ENCODE data around the gene CD99L2. TPM values are rescaled to one million over a fixed set of nuclear protein-coding genes. Genes with fewer than 3 reads are reported as not detected.

Gene CD99L2
- total RNA-seq, 1 experiment from 2014 or later = 9.4 TPM

DNA sequence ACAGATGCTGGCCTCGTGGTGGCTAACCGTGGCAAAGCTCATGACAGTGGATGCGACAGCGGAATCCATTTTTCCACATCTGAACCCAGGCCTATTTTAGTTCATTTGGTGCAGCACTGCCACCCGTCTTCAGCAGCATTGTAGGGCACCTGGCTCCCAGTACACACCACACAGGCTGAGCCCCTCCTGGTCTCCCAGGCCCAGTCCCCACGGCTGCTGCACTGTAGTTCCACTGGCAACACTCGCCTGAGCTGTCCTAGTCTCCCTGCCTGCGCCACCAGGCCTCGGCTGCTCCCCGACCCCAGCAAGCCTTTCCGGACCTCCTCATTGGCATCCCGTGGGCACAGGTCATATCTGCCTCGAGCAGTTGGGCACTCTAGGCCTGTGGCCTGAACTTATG lies 129.1 kb downstream of the CD99L2 start (continued):
- TF ChIP-seq NR3C1 (CRISPR knock-in tag; conservative IDR thresholded peaks at IDR 0.05; ENCODE audit: low read depth) (no peak), NR1H2 (CRISPR knock-in tag; IDR thresholded peaks at IDR 0.05) (no peak)
- TF ChIP-seq, protein P1, sequence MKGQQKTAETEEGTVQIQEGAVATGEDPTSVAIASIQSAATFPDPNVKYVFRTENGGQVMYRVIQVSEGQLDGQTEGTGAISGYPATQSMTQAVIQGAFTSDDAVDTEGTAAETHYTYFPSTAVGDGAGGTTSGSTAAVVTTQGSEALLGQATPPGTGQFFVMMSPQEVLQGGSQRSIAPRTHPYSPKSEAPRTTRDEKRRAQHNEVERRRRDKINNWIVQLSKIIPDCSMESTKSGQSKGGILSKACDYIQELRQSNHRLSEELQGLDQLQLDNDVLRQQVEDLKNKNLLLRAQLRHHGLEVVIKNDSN (CRISPR knock-in tag; IDR thresholded peaks at IDR 0.05) = no peak
- TF ChIP-seq, protein P2, sequence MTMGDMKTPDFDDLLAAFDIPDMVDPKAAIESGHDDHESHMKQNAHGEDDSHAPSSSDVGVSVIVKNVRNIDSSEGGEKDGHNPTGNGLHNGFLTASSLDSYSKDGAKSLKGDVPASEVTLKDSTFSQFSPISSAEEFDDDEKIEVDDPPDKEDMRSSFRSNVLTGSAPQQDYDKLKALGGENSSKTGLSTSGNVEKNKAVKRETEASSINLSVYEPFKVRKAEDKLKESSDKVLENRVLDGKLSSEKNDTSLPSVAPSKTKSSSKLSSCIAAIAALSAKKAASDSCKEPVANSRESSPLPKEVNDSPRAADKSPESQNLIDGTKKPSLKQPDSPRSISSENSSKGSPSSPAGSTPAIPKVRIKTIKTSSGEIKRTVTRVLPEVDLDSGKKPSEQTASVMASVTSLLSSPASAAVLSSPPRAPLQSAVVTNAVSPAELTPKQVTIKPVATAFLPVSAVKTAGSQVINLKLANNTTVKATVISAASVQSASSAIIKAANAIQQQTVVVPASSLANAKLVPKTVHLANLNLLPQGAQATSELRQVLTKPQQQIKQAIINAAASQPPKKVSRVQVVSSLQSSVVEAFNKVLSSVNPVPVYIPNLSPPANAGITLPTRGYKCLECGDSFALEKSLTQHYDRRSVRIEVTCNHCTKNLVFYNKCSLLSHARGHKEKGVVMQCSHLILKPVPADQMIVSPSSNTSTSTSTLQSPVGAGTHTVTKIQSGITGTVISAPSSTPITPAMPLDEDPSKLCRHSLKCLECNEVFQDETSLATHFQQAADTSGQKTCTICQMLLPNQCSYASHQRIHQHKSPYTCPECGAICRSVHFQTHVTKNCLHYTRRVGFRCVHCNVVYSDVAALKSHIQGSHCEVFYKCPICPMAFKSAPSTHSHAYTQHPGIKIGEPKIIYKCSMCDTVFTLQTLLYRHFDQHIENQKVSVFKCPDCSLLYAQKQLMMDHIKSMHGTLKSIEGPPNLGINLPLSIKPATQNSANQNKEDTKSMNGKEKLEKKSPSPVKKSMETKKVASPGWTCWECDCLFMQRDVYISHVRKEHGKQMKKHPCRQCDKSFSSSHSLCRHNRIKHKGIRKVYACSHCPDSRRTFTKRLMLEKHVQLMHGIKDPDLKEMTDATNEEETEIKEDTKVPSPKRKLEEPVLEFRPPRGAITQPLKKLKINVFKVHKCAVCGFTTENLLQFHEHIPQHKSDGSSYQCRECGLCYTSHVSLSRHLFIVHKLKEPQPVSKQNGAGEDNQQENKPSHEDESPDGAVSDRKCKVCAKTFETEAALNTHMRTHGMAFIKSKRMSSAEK (CRISPR knock-in tag; IDR thresholded peaks at IDR 0.05; ENCODE audit: borderline replicate concordance) = no peak

DNA sequence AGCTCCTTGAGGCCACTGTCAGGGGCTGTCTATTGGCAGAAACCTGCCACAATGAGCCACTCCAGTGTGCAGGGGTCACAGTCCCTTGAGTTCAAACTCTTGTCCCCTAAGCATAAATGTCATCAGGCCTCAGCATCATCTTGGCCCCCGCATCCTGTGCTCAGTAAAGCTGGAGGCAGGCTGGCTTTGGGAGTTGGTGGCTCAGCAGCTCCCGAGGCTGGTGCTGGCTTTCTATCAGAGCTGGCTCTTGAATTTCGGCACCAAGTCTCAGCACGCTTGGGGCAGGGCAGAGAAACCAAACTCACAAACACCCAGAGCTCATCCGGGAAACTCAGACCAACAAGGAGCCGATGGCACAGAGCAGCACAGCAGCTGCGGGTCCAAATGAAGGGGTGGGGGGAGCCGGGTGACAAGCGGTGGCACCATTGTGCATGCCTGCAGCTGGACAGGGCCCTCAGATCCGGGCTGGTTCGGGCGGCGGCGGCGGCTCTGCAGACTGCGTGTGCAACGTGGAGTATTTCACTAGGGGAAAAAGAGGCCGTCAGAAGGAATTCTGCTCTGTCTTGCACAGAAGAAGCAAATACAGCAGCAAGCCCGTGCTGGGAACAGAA lies 129.8 kb downstream of the CD99L2 start:
- Mint-ChIP-seq H3K4me1 (peaks cover 20% of the 10 kb centered on the region), H3K27ac (no peak overlapping the region), H3K9me3 (no peaks in the 10 kb centered on the region), H3K4me3 (no peak overlapping the region), H3K27me3 (ENCODE audit: low read depth) (no peaks in the 10 kb centered on the region), H3K36me3 (no peaks in the 10 kb centered on the region)
- ATAC-seq (no peak), DNase-seq (ENCODE audit: low spot score) (no peak)
- CTCF ChIA-PET = interaction anchor here (2.5 kb wide), 1 partner anchor 314 kb away, joined by 8 read pairs; no protein-coding TSS in a partner anchor
- POLR2A ChIA-PET = no interaction called here
- TF ChIP-seq, protein P3, sequence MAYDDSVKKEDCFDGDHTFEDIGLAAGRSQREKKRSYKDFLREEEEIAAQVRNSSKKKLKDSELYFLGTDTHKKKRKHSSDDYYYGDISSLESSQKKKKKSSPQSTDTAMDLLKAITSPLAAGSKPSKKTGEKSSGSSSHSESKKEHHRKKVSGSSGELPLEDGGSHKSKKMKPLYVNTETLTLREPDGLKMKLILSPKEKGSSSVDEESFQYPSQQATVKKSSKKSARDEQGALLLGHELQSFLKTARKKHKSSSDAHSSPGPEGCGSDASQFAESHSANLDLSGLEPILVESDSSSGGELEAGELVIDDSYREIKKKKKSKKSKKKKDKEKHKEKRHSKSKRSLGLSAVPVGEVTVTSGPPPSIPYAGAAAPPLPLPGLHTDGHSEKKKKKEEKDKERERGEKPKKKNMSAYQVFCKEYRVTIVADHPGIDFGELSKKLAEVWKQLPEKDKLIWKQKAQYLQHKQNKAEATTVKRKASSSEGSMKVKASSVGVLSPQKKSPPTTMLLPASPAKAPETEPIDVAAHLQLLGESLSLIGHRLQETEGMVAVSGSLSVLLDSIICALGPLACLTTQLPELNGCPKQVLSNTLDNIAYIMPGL (CRISPR knock-in tag; IDR thresholded peaks at IDR 0.05) = no peak
- TF ChIP-seq, protein P1 (CRISPR knock-in tag; IDR thresholded peaks at IDR 0.05) = no peak
- TF ChIP-seq, protein P4, sequence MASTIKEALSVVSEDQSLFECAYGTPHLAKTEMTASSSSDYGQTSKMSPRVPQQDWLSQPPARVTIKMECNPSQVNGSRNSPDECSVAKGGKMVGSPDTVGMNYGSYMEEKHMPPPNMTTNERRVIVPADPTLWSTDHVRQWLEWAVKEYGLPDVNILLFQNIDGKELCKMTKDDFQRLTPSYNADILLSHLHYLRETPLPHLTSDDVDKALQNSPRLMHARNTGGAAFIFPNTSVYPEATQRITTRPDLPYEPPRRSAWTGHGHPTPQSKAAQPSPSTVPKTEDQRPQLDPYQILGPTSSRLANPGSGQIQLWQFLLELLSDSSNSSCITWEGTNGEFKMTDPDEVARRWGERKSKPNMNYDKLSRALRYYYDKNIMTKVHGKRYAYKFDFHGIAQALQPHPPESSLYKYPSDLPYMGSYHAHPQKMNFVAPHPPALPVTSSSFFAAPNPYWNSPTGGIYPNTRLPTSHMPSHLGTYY (CRISPR knock-in tag; IDR thresholded peaks at IDR 0.05) = no peak
- TF ChIP-seq, protein P5, sequence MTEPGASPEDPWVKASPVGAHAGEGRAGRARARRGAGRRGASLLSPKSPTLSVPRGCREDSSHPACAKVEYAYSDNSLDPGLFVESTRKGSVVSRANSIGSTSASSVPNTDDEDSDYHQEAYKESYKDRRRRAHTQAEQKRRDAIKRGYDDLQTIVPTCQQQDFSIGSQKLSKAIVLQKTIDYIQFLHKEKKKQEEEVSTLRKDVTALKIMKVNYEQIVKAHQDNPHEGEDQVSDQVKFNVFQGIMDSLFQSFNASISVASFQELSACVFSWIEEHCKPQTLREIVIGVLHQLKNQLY (CRISPR knock-in tag; IDR thresholded peaks at IDR 0.05) = no peak
- TF ChIP-seq MXD4 (CRISPR knock-in tag; IDR thresholded peaks at IDR 0.05; ENCODE audit: borderline replicate concordance) = no peak
- TF ChIP-seq FOXJ3 (CRISPR knock-in tag; IDR thresholded peaks at IDR 0.05; ENCODE audit: borderline replicate concordance) = no peak
- TF ChIP-seq, protein P6, sequence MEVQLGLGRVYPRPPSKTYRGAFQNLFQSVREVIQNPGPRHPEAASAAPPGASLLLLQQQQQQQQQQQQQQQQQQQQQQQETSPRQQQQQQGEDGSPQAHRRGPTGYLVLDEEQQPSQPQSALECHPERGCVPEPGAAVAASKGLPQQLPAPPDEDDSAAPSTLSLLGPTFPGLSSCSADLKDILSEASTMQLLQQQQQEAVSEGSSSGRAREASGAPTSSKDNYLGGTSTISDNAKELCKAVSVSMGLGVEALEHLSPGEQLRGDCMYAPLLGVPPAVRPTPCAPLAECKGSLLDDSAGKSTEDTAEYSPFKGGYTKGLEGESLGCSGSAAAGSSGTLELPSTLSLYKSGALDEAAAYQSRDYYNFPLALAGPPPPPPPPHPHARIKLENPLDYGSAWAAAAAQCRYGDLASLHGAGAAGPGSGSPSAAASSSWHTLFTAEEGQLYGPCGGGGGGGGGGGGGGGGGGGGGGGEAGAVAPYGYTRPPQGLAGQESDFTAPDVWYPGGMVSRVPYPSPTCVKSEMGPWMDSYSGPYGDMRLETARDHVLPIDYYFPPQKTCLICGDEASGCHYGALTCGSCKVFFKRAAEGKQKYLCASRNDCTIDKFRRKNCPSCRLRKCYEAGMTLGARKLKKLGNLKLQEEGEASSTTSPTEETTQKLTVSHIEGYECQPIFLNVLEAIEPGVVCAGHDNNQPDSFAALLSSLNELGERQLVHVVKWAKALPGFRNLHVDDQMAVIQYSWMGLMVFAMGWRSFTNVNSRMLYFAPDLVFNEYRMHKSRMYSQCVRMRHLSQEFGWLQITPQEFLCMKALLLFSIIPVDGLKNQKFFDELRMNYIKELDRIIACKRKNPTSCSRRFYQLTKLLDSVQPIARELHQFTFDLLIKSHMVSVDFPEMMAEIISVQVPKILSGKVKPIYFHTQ (CRISPR knock-in tag; IDR thresholded peaks at IDR 0.05) = no peak
- TF ChIP-seq, protein P7, sequence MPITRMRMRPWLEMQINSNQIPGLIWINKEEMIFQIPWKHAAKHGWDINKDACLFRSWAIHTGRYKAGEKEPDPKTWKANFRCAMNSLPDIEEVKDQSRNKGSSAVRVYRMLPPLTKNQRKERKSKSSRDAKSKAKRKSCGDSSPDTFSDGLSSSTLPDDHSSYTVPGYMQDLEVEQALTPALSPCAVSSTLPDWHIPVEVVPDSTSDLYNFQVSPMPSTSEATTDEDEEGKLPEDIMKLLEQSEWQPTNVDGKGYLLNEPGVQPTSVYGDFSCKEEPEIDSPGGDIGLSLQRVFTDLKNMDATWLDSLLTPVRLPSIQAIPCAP (CRISPR knock-in tag; IDR thresholded peaks at IDR 0.05) = no peak
- TF ChIP-seq ZNF396 (CRISPR knock-in tag; IDR thresholded peaks at IDR 0.05; ENCODE audit: borderline replicate concordance) = no peak
- no peak for TF ChIP-seq MYBL2 (CRISPR knock-in tag; IDR thresholded peaks at IDR 0.05)
- no peak for TF ChIP-seq TCF7 (CRISPR knock-in tag; IDR thresholded peaks at IDR 0.05; ENCODE audit: low read depth)
- TF ChIP-seq ZNF219 (CRISPR knock-in tag; IDR thresholded peaks at IDR 0.05; ENCODE audit: borderline replicate concordance) = no peak
- no peak for TF ChIP-seq ZNF423 (CRISPR knock-in tag; IDR thresholded peaks at IDR 0.05)
- no peak for TF ChIP-seq HMGA2 (CRISPR knock-in tag; IDR thresholded peaks at IDR 0.05)
- no peak for TF ChIP-seq CREM (CRISPR knock-in tag; IDR thresholded peaks at IDR 0.05)
- TF ChIP-seq, protein P8, sequence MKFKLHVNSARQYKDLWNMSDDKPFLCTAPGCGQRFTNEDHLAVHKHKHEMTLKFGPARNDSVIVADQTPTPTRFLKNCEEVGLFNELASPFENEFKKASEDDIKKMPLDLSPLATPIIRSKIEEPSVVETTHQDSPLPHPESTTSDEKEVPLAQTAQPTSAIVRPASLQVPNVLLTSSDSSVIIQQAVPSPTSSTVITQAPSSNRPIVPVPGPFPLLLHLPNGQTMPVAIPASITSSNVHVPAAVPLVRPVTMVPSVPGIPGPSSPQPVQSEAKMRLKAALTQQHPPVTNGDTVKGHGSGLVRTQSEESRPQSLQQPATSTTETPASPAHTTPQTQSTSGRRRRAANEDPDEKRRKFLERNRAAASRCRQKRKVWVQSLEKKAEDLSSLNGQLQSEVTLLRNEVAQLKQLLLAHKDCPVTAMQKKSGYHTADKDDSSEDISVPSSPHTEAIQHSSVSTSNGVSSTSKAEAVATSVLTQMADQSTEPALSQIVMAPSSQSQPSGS (CRISPR knock-in tag; IDR thresholded peaks at IDR 0.05; ENCODE audit: borderline replicate concordance, low read depth) = no peak
